Stromal cell of bone marrow (primary cell): ENCODE data around the gene SKP1.
A peak's percentile ranks its signal among the peaks of the same experiment; 100 is the strongest.

Experiments
- DNase-seq: peaks from one replicate; pipeline ENCODE4 v3.0.0-alpha.2; 2012; ENCODE audit warnings: low read depth

SKP1 gene

DNA sequence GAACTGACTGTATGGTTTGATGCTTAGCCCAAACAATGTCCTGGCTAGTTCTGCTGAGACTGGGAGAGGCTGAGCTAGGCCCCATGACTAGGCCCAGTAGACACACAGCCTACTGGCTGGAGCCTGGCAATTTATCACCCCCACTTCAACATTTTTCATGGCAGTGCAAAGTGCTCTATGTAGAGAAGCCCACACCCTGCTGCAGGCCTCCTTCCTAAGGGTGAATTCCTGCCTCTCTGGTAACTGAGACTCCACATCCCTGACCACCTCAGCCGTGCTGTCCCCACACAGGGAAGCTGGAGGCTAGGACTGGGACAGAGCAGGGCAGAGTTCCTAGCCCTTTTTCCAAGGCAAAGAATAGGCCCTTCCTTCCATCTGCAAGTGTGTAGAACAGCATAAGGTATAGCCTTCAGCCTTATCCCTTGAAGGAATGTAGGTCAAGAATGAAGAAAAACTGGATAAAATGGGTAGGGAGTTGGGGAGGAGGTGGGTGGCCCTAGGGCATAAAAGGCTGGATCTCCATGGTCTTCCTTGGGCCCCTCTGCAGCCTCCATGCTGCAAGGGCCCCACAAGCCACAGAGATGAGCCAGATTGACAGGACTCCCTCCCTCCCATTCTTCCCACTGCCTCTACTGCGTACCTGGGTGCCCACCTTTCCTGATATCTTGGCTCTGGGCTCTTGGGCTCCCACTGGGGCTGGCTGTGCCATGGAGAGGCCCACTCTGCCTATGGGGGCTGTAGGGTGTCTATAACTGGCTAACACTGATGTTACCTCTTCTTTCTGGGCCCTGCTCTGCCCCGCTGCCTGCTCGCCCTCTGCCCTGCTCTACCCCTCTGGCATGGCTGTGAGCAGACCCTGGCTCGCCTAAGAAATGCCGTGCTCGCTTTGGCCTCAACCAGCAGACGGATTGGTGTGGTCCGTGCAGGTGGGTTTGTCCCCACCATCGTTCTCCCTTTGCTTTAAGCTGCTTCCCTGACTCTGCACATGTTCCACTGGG lies 32.5 kb downstream of the SKP1 start:
- DNase-seq: no peak

DNA sequence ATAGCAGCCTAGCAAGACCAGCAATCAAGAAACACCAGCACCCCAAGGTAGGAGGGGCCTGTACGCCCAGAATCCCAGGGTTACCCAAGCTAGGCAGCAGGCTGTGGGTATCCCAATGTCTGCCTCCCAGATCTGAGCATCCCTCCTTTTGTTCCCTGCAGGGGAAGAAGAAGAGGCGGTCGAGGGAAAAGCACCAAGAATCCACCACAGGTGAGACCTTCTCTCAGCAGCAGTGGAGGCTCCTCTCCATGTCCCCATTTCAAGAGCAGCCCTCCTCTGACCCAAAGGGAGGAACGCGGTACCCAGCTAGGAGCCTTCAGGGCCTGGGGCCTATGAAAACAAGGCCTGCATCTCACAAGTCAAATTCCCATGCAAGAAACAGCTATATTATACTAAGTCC lies 33.3 kb downstream of the SKP1 start:
- DNase-seq: no peak

DNA sequence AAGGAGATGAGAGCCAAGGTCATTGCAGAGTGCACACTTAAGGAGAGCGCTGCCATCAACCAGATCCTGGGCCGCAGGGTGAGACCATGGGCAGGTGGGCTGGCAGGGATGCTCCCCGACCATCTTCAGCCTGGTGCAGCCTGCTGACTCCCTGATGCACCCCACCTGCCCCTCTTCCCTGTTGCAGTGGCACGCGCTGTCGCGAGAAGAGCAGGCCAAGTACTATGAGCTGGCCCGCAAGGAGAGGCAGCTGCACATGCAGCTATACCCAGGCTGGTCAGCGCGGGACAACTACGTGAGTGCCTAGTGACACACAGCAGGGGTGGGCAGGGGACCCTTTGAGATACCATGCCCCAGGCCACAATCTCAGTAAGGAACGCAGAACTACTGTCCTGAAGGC lies 33.9 kb downstream of the SKP1 start:
- DNase-seq: no peak

DNA sequence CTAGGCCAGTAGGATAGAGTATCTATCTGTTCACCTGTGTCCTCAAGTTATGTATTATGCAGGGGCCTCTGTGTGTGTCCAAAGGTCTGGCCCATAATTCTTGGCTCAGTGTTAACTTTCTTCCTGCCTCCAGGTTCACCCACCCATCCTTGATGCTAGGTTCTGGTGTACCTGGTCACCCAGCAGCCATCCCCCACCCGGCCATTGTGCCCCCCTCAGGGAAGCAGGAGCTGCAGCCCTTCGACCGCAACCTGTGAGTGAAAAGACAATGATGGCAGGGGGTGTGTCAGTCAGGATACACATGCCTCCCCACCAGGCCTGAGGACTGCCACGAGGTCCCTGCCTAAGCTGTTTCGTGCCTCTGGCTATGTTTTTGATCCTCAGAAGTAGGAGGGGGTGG lies 34.7 kb downstream of the SKP1 start:
- DNase-seq: no peak

DNA sequence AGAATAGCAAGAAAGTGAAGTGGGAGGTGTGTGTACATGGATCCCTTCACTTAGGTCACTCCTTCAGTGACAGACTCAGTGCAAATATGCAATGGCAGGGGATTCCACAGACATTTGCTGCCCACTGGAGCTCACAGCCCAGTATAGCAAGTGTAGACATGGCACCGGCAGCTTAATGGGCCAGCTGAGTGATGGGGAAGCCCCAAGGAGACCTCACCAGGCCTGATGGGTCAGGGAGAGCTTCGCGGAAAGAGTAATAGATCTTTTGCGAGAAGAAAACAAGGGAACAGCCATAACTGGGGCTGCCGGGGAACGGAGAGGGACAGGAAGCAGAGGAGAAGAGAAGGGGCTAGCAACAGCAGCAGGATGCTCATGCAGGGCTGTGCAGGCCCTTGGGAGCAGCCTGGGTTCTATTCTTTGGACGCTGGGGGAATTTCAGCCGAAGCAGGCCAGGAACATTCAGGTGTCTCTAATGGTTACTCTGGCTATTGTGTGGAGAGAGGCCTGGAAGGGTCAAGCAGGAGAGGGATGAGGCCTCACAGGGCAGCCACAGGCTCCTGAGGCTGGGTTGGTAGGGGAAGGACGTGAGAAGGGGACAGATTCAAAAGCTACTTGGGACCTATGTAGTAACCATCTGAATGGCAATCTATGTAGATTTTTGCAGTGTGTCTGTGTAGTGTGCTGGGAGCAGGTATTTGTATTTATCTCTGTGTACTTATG lies 35.3 kb downstream of the SKP1 start:
- DNase-seq: no peak

DNA sequence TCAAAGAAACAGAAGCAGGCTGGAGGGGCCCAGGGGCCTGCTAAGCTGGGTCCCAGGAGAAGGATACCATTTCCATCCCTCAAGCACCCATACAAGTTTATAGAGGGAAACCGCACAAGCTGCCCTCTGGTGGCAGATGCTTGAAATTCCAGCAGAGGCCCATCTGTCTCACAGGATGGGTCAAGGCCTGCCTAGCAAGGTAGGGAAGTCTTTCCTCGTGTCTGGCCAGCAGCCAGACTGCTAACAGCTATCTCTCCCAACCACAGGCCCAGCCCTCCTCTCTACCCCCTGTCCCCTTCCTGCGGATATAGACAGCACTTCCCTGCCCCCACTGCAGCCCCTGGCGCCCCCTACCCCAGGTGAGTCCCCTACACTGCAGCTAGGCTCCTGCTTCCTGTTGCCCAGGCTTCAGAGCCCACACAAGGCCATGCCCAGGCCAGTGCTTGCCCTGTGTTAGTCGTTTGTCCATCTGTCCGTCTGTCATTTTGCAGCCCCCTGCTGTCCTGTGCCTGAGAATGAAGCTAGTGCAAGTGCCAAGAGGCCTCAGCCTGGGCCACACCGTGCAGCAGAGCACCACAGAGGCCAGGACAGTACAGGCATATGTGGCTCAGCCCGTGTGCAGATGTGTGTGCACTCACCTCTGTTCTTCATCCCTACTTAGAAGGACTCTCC lies 36.1 kb downstream of the SKP1 start:
- DNase-seq: peak; percentile 43

DNA sequence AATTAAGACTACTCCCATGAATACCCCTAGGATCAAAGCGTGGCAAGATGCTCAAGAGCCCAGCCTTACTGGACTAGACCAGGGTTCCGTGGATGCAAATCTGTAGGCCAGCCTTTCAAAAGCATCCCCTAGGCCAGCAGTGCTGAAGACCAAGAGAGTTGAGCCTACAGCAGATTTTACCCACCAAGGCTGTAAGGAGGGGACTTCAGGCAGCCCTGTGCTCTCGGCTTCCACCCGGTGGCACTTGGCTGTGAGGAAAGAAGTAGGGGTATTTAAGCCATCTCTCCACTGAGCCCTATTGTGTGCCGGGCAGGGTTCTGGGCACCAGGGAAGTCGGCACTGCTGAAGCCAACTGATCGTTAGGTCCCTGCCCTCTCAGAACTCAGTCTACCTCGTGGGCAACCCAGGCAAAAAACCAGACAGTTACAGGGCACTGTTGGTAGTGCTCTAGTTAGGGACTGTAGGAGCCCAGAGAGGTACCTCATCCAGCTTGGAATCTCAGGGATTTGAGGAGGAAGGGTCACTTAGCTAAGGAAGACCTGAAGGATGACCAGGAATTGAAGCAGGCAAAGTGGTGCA lies 36.8 kb downstream of the SKP1 start:
- no peak for DNase-seq

DNA sequence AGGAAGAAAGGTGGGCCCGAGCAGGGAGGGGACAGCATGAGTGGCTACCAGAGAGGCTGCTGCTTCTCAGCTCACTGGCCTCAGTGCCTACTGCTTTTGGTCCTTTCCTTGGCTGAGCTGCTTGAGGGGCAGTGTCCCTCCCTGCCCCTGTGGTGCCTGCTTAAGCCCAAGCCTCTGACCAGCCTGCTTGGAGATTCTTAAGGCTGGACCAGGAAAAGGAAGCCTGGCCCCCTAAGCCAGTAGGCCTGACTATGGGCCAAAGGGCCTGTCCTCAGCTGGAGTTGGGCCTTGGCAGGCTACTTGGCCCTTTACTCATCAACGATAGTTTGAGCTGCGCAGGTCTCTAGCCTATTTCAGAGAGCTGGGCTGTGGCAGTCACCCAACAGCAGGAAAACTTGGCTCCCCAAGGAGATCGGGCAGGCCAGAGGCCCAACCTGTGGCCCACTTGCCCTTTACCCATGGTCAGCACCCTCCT lies 37.3 kb downstream of the SKP1 start:
- DNase-seq: no peak

DNA sequence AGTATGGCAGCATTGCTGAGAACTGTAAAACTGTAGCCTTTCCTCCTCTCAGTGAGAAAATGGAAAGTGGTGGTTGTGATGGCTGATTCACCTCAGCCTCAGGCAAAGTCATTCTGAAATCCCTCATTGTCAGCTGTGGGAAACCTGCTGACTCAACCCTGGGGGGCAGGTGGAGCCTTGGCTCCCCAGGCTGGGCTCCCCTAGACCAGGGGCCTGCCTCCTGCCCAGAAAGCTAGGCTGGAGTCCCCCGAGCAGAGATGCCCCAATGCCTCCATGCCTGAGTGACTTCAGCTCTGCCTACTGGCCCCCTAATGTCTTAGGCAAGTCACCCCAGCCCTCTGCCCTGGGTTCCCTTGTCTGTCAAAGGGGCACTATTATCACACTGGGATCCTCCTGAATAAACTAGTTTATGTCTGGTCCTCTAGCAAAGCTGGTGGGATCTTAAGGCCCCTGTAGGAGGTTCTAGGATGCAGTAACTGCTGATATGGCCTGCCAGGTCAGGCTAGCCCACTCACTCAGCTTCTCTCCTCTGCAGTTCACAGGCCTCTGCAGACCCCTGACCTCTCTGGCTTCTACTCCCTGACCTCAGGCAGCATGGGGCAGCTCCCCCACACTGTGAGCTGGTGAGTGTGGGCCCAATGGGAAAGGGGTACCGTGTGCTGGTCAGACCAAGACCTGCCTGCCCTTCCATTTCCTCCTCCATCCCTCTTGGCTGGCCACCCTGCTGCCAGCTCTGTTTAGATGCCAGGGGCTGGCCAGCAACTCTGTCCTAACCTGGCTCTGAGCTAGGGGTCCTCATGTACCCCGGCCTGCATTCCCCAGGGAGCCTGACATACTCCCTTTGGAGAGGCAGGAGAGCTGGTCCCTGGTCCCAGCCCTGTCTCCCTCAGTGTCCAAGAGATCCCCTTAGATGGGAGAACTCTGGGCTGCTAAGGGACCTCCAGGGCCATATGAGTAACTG lies 38.1 kb downstream of the SKP1 start:
- DNase-seq: peak; percentile 42

DNA sequence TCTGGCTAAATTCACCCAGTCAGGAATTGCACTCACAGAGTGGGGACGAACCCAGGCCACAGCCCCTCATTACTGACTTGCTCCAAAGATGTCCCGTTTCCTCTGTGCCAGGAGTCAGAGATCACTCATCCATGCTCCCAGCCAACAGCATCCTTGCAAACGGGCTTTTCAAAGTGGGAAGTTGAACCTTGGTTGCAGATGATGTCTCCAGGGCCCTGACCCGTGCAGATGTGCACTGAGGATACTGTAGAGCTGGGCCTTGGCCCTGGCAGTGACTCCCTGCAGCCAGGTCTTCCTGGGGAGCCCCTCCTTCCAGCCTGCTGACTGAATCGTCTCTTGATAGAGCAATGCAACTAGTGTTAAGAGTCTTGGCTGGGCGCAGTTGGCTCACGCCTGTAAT lies 40.0 kb downstream of the SKP1 start:
- no peak for DNase-seq

DNA sequence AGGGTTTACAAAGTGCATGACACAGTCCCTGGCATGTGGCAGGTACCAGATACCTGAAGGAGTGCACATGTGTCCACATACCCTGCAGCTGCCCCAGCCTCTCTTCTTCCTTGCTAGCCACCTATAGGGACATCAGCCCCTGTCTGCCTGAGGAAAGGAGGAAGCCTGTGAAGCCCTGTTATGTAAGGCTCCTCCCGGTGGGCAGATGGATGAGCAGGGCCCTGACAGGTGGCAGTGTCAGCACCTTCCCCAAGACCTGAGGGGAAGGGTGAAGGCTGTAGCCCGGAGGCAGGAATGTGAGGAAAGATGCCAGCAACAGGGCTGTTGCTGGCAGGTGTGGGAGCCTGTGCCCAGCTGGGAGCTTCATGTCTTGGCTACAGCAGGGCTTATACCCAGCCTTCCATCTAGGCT lies 40.5 kb downstream of the SKP1 start:
- DNase-seq: no peak

DNA sequence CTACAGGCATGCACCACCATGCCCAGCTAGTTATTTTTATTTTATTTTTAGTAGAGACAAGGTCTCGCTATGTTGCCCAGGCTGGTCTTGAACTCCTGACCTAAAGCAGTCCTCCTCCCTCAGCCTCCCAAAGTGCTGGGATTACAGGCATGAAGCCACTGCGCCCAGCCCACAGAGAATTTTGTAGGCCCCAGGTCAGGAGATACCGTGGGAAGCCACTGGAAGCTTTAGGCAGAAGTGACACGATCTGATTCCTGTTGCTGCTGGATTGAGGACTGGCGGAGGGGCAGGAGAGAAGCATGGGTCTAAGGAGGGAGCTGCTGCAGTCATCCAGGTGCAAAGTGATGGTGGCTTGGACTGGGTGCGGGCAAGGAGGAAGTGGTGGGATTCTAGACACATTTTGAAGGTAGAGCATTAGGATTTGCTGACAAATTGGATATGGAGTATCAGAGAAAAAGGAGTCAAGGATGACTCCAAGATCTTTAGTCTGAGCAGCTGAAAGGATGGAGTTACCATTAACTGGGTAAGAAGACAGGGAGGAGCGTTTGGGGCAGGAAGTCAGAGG lies 41.6 kb downstream of the SKP1 start:
- no peak for DNase-seq

DNA sequence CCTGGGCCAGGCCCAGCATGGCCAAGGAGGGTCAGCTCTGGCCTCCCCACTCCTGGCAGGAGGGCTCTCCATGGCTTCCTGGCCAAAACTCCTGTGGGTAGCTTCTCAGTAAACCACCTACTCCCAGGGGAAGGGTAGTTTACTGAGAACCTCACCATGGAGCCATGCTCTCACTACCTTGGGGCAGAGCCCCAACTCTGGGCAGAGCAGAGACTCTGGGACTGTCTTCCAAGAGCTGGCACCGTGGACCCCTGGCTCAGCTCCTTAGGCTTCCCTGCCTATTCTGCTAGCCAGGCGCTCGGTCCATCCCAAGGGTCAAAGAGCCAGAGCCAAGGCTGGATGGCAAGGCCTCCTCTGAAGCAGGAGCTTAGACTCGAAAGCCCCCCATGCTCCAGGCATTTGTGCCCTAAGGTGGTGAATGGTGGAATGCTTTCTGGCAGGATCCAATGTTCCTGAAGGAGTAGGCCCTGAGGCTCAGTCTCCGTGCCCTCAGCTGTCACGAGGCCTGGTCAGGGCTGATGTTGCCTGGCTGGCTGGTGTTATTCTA lies 42.7 kb downstream of the SKP1 start:
- no peak for DNase-seq

DNA sequence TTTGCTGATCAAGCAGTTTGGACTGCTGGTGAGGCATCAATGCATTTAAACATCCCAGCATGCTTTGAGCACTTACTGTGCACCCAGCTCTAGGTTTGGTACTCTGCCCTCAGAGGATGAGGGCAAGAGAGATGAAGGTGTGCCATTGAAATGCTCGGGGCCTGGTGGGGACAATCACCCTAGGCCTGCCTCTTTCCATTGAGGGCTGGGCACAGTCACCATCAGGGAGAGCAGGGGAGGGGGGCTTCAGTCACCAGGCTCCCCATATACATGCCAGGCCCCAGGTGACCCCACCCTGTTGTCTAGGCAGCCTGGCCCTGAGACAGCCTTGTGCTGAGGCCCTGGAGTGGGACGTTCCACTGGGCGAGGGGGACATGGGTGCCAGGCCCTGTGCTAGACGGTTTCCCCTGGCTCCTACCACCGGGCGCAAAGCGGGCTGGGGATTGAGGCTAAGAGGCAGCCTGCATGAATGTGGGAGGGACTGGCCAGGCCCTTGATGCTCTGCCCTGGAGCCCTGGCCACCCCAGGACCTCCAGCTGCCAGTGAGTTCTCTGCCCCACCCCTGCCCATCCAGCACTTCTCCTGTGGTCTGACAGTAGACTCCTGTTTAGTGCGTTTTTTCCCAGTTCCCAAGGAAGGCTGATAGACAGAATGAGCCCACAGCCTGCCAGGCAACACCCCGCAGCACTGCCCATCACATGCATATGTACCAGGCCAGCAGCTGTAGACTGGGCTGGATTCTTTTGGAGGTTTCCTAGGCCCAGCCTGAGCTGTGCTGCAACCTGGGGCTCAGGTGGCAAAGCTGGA lies 43.4 kb downstream of the SKP1 start:
- DNase-seq: no peak

DNA sequence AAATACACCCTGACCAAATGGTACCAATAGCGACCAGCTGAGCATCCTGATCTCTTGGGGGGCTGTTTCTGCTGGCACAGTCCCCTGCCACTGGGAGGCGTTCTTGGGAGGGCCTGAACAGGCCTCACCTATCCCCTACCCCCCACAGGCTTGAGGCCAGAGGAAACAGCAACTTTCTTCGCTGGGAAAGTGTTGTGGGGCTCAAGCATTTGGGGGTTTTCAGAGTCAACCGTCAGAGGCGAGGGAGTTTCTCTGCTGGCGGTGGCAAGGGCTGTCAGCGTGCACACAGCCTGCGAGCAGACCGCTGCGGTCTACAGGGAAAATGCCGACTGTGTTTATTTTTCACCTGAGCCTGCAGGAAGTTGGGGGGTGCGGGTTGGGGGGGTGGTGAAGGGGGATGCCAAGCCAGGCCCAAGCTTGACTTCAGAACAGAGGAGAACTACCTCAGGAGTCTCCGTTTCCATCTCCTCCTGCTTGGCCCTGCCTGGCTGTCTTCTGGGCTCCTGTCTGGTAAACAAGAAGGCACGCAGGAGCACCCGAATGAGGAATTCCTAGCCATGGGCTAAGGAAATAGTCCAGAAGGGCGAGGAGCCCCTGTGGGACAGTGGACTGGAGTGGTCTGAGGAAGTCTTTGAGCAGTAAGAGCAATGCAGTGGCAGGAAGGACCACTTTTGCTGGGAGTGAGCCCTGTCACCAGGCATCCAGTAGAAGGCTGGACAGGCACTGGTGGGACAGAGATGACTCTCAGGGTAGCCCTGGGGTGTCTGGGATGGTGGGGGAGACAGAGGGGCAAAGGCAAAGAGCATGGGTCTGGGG lies 44.2 kb downstream of the SKP1 start:
- DNase-seq: no peak

DNA sequence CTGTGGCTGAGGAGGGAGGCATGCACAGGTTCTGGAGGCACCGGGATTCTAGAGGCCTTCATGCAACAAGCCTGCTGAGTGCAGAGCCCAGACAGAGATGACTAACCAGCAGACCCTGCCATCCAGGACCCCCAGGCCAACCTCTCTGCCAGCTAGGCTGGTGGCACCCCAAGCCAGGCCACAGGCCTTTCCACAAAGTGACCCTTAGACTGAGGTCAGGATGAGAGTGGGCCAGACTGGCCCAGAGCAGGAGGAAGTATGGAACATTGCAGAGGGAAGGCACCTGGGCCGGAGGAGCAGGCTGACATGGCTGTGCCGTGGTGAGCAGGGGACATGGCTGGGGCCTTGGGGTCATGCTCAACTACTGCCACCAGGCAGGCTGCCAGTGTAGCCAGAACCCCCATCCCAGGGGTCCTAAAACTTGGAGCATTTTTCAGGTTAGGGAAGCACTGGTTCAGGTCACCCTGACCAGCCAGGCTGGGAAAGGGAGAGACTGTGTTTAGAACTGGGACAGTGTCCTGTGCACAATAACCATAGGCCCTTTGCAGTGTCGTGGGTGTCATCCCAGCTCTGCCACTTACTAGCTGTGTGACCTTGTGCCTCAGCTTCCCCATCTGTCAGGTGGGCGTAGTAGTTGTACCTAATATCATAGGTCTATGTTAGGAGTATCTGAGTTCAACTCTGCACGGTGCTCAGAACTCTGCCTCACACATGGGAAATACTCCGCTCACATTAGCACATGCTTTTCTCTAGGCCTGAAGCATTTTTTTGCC lies 45.0 kb downstream of the SKP1 start:
- no peak for DNase-seq

DNA sequence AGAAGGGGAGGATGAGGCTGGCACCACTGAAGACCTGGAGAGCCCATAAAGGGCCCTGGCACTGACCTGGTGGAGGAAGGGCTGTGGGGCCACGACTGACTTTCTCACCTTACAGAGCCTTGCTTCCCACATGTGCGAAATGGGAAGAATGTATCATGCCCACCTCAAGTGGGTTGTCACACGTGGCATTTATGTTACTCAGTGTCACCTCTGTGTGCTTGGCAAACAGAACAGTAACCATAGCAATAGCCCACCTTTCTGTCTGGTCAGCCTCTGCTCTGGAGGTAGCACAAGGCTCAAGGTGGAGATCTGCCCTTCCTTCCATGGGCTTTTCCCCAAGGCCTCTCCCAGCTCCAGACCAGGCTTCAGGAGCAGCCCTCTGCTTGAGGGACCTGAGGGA lies 45.6 kb downstream of the SKP1 start:
- DNase-seq: no peak
